Natural killer cell treated with Interleukin-12 subunit alpha and Interleukin-12 subunit beta and Interleukin-15 and Interleukin-18, amount 100 ng/mL, for 72 hours (primary cell): ENCODE measurements around the gene ENDOV. TPM values are rescaled to one million over a fixed set of nuclear protein-coding genes. Genes with fewer than 3 reads are reported as not detected.
"Not testable (repeated sequence)": the region's sequence is repeated elsewhere in the genome, so short reads cannot be mapped to it uniquely, and the experiment has no call there.

Experiments used
- ATAC-seq, 2 donors: fragments of 150-1000 bp; cut with Tn5 transposase in 1 of 2; sonication (Bioruptor Pico), chemical (Tn5 transposase) in 1 of 2; 2 replicates each; pipeline ENCODE4 v1.10.0; 2021
- DNase-seq: peaks from one replicate; pipeline ENCODE4 v3.0.0; 2022; ENCODE audit warnings: low spot score
- H3K27ac Mint-ChIP-seq, 2 donors: 1 replicate in 1 of 2; 2 replicates in 1 of 2; pipeline ENCODE4 v1.8.0; 2022; ENCODE audit warnings: mixed read lengths in 2 of 2, mild to moderate bottlenecking in 1 of 2, moderate library complexity in 1 of 2
- H3K27me3 Mint-ChIP-seq, 2 donors: 1 replicate in 1 of 2; 2 replicates in 1 of 2; pipeline ENCODE4 v1.8.0; 2022; ENCODE audit warnings: mixed read lengths in 2 of 2
- H3K36me3 Mint-ChIP-seq: one replicate; pipeline ENCODE4 v1.8.0; 2022; ENCODE audit warnings: mixed read lengths
- H3K4me1 Mint-ChIP-seq, 2 donors: 1 replicate in 1 of 2; 2 replicates in 1 of 2; pipeline ENCODE4 v1.8.0; 2022; ENCODE audit warnings: low read depth in 2 of 2, mixed read lengths in 2 of 2, mild to moderate bottlenecking in 1 of 2
- H3K4me3 Mint-ChIP-seq: one replicate; pipeline ENCODE4 v1.8.0; 2022; ENCODE audit warnings: mixed read lengths
- H3K9me3 Mint-ChIP-seq: 2 replicates; pipeline ENCODE4 v1.8.0; 2022; ENCODE audit warnings: mixed read lengths
- total RNA-seq, 2 donors: library from RNA; stranded (reverse); gene quantifications; one replicate each; pipeline ENCODE4 v1.2.3, GENCODE V29; 2022

The ENDOV gene
- total RNA-seq, 2 donors from 2014 or later, result 14.0 to 15.2 TPM

GRCh38 chr17:80394629-80395216 lies 20.2 kb upstream of the ENDOV start:
- H3K4me3 Mint-ChIP-seq, result no peak overlapping the region
- peaks cover 20 to 33% of the 10 kb centered on the region in 2 donors for H3K4me1 Mint-ChIP-seq
- ATAC-seq (no peak), DNase-seq (no peak)
- peak overlapping the region; percentile 33 to 58 for H3K27ac Mint-ChIP-seq
- no peaks in the 10 kb centered on the region for H3K9me3 Mint-ChIP-seq
- no peaks in the 10 kb centered on the region for H3K27me3 Mint-ChIP-seq
- peaks cover 32% of the 10 kb centered on the region for H3K36me3 Mint-ChIP-seq

GRCh38 chr17:80395402-80396151 lies 19.4 kb upstream of the ENDOV start:
- Mint-ChIP-seq H3K4me1 (peaks cover 20 to 33% of the 10 kb centered on the region in 2 donors), H3K4me3 (no peak overlapping the region), H3K9me3 (no peaks in the 10 kb centered on the region), H3K27me3 (no peaks in the 10 kb centered on the region), H3K27ac (peak overlapping the region; percentile 33 to 58), H3K36me3 (peaks cover 27% of the 10 kb centered on the region)
- ATAC-seq (peak in 1 of 2 donors; percentile 45), DNase-seq (no peak)

GRCh38 chr17:80396157-80397033 lies 18.6 kb upstream of the ENDOV start:
- Mint-ChIP-seq H3K4me1 (peaks cover 18 to 33% of the 10 kb centered on the region in 2 donors), H3K27me3 (no peaks in the 10 kb centered on the region), H3K36me3 (peaks cover 23% of the 10 kb centered on the region), H3K9me3 (no peaks in the 10 kb centered on the region), H3K4me3 (no peak overlapping the region), H3K27ac (peak overlapping the region; percentile 58 to 68)
- ATAC-seq (peak in 1 of 2 donors; percentile 51), DNase-seq (no peak)

- H3K4me1 Mint-ChIP-seq, result peaks cover 15 to 30% of the 10 kb centered on the region in 2 donors
- peak overlapping the region; percentile 58 to 68 for H3K27ac Mint-ChIP-seq
- no peaks in the 10 kb centered on the region for H3K27me3 Mint-ChIP-seq
- DNase-seq (no peak), ATAC-seq (peak; percentile 52 to 59)
- no peaks in the 10 kb centered on the region for H3K9me3 Mint-ChIP-seq
- H3K4me3 Mint-ChIP-seq, result no peak overlapping the region
- peaks cover 17% of the 10 kb centered on the region for H3K36me3 Mint-ChIP-seq
Measured at GRCh38 chr17:80397034-80397387, 18.0 kb upstream of the ENDOV start.

- DNase-seq, result no peak
- H3K27me3 Mint-ChIP-seq, result no peaks in the 10 kb centered on the region
- no peak for ATAC-seq
- H3K9me3 Mint-ChIP-seq, result no peaks in the 10 kb centered on the region
- peaks cover 14% of the 10 kb centered on the region for H3K36me3 Mint-ChIP-seq
- H3K4me3 Mint-ChIP-seq, result no peak overlapping the region
- peaks cover 15 to 28% of the 10 kb centered on the region in 2 donors for H3K4me1 Mint-ChIP-seq
- peak overlapping the region; percentile 58 to 68 for H3K27ac Mint-ChIP-seq
Measured at GRCh38 chr17:80397686-80398085, 17.3 kb upstream of the ENDOV start.

- not testable (repeated sequence) for H3K27me3 Mint-ChIP-seq, DNase-seq, H3K4me3 Mint-ChIP-seq, H3K9me3 Mint-ChIP-seq, ATAC-seq, H3K36me3 Mint-ChIP-seq
- peak overlapping the region in 1 of 2 donors; percentile 24 for H3K27ac Mint-ChIP-seq
- H3K4me1 Mint-ChIP-seq, result peaks cover 15 to 19% of the 10 kb centered on the region in 2 donors
Measured at GRCh38 chr17:80401086-80401485, 13.9 kb upstream of the ENDOV start.

- H3K4me1 Mint-ChIP-seq, result peaks cover 11 to 12% of the 10 kb centered on the region in 2 donors
- not testable (repeated sequence) for H3K27ac Mint-ChIP-seq, H3K36me3 Mint-ChIP-seq, DNase-seq, H3K9me3 Mint-ChIP-seq, ATAC-seq, H3K27me3 Mint-ChIP-seq, H3K4me3 Mint-ChIP-seq
Measured at GRCh38 chr17:80402102-80402501, 12.9 kb upstream of the ENDOV start.

GRCh38 chr17:80402959-80403358 lies 12.0 kb upstream of the ENDOV start:
- Mint-ChIP-seq H3K9me3 (no peaks in the 10 kb centered on the region), H3K4me1 (peaks cover 4 to 7% of the 10 kb centered on the region in 2 donors), H3K27me3 (no peaks in the 10 kb centered on the region), H3K27ac (no peak overlapping the region), H3K4me3 (no peak overlapping the region), H3K36me3 (no peaks in the 10 kb centered on the region)
- DNase-seq (no peak), ATAC-seq (no peak)

GRCh38 chr17:80406146-80406545 lies 8.8 kb upstream of the ENDOV start:
- ATAC-seq (no peak), DNase-seq (no peak)
- peaks cover 0 to 2% of the 10 kb centered on the region in 2 donors for H3K27me3 Mint-ChIP-seq
- H3K4me1 Mint-ChIP-seq, result no peaks in the 10 kb centered on the region
- H3K27ac Mint-ChIP-seq, result no peak overlapping the region
- no peaks in the 10 kb centered on the region for H3K36me3 Mint-ChIP-seq
- no peak overlapping the region for H3K4me3 Mint-ChIP-seq
- no peaks in the 10 kb centered on the region for H3K9me3 Mint-ChIP-seq

- H3K4me1 Mint-ChIP-seq, H3K4me3 Mint-ChIP-seq, H3K36me3 Mint-ChIP-seq, H3K9me3 Mint-ChIP-seq, DNase-seq, ATAC-seq, H3K27me3 Mint-ChIP-seq, H3K27ac Mint-ChIP-seq: not testable (repeated sequence)
Measured at GRCh38 chr17:80407917-80408316, 7.0 kb upstream of the ENDOV start.

- Mint-ChIP-seq H3K9me3 (no peaks in the 10 kb centered on the region), H3K27ac (no peak overlapping the region), H3K36me3 (no peaks in the 10 kb centered on the region), H3K27me3 (peaks cover under 1 to 4% of the 10 kb centered on the region in 2 donors), H3K4me3 (no peak overlapping the region), H3K4me1 (peaks cover 0 to under 1% of the 10 kb centered on the region in 2 donors)
- DNase-seq, result no peak
- ATAC-seq, result no peak
Measured at GRCh38 chr17:80408872-80409271, 6.1 kb upstream of the ENDOV start.

GRCh38 chr17:80409626-80410025 lies 5.3 kb upstream of the ENDOV start:
- H3K4me1 Mint-ChIP-seq, result peaks cover 6% of the 10 kb centered on the region in 2 donors

GRCh38 chr17:80410441-80411087 lies 4.4 kb upstream of the ENDOV start:
- not testable (repeated sequence) for H3K27me3 Mint-ChIP-seq, H3K4me3 Mint-ChIP-seq, H3K9me3 Mint-ChIP-seq, H3K27ac Mint-ChIP-seq, ATAC-seq, H3K36me3 Mint-ChIP-seq, H3K4me1 Mint-ChIP-seq, DNase-seq

More at GRCh38 chr17:80409626-80410025, 5.3 kb upstream of the ENDOV start:
- Mint-ChIP-seq H3K9me3 (no peaks in the 10 kb centered on the region), H3K36me3 (no peaks in the 10 kb centered on the region), H3K27me3 (peaks cover 7 to 8% of the 10 kb centered on the region in 2 donors), H3K4me3 (no peak overlapping the region), H3K27ac (no peak overlapping the region)
- ATAC-seq (no peak), DNase-seq (no peak)
